KMS-11 (cell line): ENCODE results near the gene PDHX.

Experiments used
- H2AFZ ChIP-seq: fragments of 200-600 bp; sonication (generic); 2 replicates; pipeline ENCODE4 v1.6.1; 2016; ENCODE audit warnings: antibody characterized with exemption, mixed run types, low read depth
- H3K27ac ChIP-seq: fragments of 200-600 bp; sonication (generic); 2 replicates; pipeline ENCODE4 v1.6.1; 2016; ENCODE audit warnings: mild to moderate bottlenecking, mixed run types
- H3K27me3 ChIP-seq: fragments of 200-600 bp; sonication (generic); 2 replicates; pipeline ENCODE4 v1.6.1; 2017; ENCODE audit warnings: mild to moderate bottlenecking, low read depth, mixed run types, moderate library complexity; ENCODE audit not compliant: insufficient read depth
- H3K36me3 ChIP-seq: fragments of 200-600 bp; sonication (generic); 2 replicates; pipeline ENCODE4 v1.6.1; 2017; ENCODE audit warnings: mild to moderate bottlenecking, mixed run types; ENCODE audit not compliant: insufficient read depth
- H3K4me1 ChIP-seq: fragments of 200-600 bp; sonication (generic); 2 replicates; pipeline ENCODE4 v1.6.1; 2016; ENCODE audit warnings: mild to moderate bottlenecking, low read depth, mixed run types; ENCODE audit not compliant: poor library complexity, severe bottlenecking
- H3K4me2 ChIP-seq: fragments of 200-600 bp; sonication (generic); 2 replicates; pipeline ENCODE4 v1.7.0; 2016; ENCODE audit warnings: mild to moderate bottlenecking, mixed run types
- H3K4me3 ChIP-seq: fragments of 200-600 bp; sonication (generic); IDR thresholded peaks from 2 replicates; pipeline ENCODE4 v1.6.1; 2017; ENCODE audit warnings: low read depth, low read length, mixed read lengths; ENCODE audit not compliant: insufficient read depth
- H3K79me2 ChIP-seq: fragments of 200-600 bp; sonication (generic); 2 replicates; pipeline ENCODE4 v1.6.1; 2016; ENCODE audit warnings: low read depth, mixed run types; ENCODE audit not compliant: insufficient read depth
- H3K9ac ChIP-seq: fragments of 200-600 bp; sonication (generic); 2 replicates; pipeline ENCODE4 v1.6.1; 2016; ENCODE audit warnings: mild to moderate bottlenecking, mixed run types
- H4K20me1 ChIP-seq: fragments of 200-600 bp; sonication (generic); 2 replicates; pipeline ENCODE4 v1.6.1; 2016; ENCODE audit warnings: mild to moderate bottlenecking, mixed run types; ENCODE audit not compliant: insufficient read depth
- CTCF ChIP-seq: fragments of 200-600 bp; sonication (generic); conservative IDR thresholded peaks from 2 replicates; pipeline ENCODE4 v1.6.1; 2017; ENCODE audit warnings: low read depth, mild to moderate bottlenecking, antibody characterized with exemption, low read length, moderate library complexity, mixed read lengths

Gene PDHX

DNA sequence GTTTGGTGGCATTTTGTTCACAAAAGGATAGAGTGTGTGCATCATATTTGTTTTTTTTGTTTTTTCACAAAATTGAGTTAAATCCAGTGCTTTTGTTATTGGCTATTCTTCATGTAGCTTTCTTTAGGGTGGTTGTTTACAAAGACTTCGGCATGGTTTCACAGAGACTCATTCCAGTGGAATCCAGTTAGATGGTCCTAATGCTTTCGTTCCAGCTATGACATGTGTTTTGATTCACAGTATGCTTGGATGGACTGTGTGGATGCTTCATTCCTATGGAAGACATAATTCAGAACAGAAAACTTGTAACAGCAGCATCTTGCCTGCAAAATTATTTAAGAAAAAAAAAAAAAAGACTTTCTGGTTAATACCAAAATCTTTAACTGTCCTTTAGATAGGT, 97.9 kb downstream of the PDHX start:
- Histone ChIP-seq H3K4me1 (peaks cover 34% of the 10 kb centered on the region), H3K27me3 (no peaks in the 10 kb centered on the region), H2AFZ (no peak overlapping the region), H3K27ac (peak overlapping the region; percentile 73), H3K4me2 (peak overlapping the region; percentile 61), H4K20me1 (no peaks in the 10 kb centered on the region), H3K79me2 (no peaks in the 10 kb centered on the region), H3K9ac (no peak overlapping the region; the same call in 1 of the 2 replicates), H3K36me3 (no peaks in the 10 kb centered on the region), H3K4me3 (no peak overlapping the region)
- TF ChIP-seq CTCF: no peak

DNA sequence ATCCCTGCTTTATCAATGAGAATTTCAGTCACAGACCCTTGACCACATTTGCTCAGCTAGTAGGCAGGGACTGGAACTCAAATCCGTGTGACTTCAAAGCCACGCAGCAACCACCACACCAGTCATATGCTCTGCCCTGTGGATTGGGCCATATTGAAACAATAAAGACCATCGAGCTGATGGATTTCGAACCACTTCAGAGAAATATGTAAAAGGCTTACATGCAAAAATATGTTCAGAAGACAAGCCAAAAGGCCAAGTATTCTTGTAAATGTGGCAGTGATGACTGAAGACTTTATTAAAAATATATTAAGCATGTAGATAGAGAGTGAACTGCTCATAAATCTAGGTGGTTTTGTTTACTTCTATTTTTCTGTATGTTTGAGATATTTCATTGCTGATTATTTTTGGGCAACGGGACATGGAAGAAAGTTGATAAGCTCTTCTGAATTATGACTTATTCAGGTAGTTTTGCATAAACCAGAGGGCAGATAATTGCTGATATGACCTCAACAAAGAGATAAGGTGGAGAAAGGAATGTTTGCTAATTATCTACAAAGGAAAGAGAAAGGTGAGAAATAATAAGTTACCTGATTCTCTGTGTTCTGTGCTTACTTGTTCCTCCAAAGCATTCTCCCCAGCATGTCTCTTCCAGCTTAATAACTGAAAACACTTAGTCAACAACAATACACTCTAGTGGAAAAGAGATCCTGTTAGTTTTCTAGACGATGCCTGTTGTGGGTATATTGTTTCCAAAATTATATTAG, 99.4 kb downstream of the PDHX start:
- H3K27ac ChIP-seq: no peak overlapping the region
- TF ChIP-seq CTCF: no peak

DNA sequence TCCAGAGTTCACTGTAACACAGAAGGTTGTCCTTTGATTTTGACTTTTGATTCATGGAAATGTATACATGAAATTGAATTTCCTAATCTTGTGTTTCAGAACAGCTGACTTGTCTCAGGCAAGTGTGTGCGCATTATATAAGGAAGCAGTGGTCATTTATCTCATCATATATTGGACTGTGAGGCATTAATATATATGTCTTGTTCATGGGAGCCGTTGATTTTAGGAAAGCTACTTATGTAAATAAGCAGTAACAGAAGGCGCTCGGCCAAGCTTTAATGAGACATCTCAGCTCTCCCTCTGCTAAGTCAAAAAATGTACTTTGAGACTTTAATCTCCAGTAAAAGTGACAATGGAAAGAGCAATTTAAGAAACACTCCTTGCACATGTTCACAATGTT, 100.5 kb downstream of the PDHX start:
- no peaks in the 10 kb centered on the region for H3K79me2 ChIP-seq
- H3K4me1 ChIP-seq: peaks cover 28% of the 10 kb centered on the region
- no peak overlapping the region for H2AFZ ChIP-seq
- H3K4me2 ChIP-seq: no peak overlapping the region
- no peak overlapping the region for H3K4me3 ChIP-seq
- no peak for TF ChIP-seq CTCF
- H3K36me3 ChIP-seq: no peaks in the 10 kb centered on the region
- H3K27ac ChIP-seq: no peak overlapping the region
- H3K27me3 ChIP-seq: no peaks in the 10 kb centered on the region
- H4K20me1 ChIP-seq: no peaks in the 10 kb centered on the region
- no peak overlapping the region for H3K9ac ChIP-seq

More for the DNA sequence above, 99.4 kb downstream of the PDHX start:
- H3K27me3 ChIP-seq: no peaks in the 10 kb centered on the region
- H2AFZ ChIP-seq: no peak overlapping the region
- no peaks in the 10 kb centered on the region for H3K79me2 ChIP-seq
- no peaks in the 10 kb centered on the region for H4K20me1 ChIP-seq
- no peak overlapping the region for H3K9ac ChIP-seq
- no peak overlapping the region for H3K4me3 ChIP-seq
- H3K4me1 ChIP-seq: peaks cover 34% of the 10 kb centered on the region
- H3K4me2 ChIP-seq: no peak overlapping the region
- no peaks in the 10 kb centered on the region for H3K36me3 ChIP-seq

- no peaks in the 10 kb centered on the region for H3K36me3 ChIP-seq
- no peak overlapping the region for H3K27ac ChIP-seq
- H3K9ac ChIP-seq: no peak overlapping the region
- no peak overlapping the region for H3K4me2 ChIP-seq
- H2AFZ ChIP-seq: no peak overlapping the region
- H3K4me1 ChIP-seq: peaks cover 20% of the 10 kb centered on the region
- H3K79me2 ChIP-seq: no peaks in the 10 kb centered on the region
- no peak overlapping the region for H3K4me3 ChIP-seq
- H3K27me3 ChIP-seq: no peaks in the 10 kb centered on the region
- TF ChIP-seq CTCF: no peak
- H4K20me1 ChIP-seq: no peaks in the 10 kb centered on the region
These were observed 101.3 kb downstream of the PDHX start for GRCh38 chr11:35017528-35018342.
